Fibroblast of peridontal ligament (primary cell): Measurements from ENCODE around the gene TRIM46.
A peak's percentile ranks its signal among the peaks of the same experiment; 100 is the strongest.
"Not testable (repeated sequence)": the region's sequence is repeated elsewhere in the genome, so short reads cannot be mapped to it uniquely, and the experiment has no call there.

ENCODE experiments used
- DNase-seq: peaks from one replicate; pipeline ENCODE4 v3.0.0-alpha.2; 2010; ENCODE audit errors: extremely low read depth

The TRIM46 gene

DNA sequence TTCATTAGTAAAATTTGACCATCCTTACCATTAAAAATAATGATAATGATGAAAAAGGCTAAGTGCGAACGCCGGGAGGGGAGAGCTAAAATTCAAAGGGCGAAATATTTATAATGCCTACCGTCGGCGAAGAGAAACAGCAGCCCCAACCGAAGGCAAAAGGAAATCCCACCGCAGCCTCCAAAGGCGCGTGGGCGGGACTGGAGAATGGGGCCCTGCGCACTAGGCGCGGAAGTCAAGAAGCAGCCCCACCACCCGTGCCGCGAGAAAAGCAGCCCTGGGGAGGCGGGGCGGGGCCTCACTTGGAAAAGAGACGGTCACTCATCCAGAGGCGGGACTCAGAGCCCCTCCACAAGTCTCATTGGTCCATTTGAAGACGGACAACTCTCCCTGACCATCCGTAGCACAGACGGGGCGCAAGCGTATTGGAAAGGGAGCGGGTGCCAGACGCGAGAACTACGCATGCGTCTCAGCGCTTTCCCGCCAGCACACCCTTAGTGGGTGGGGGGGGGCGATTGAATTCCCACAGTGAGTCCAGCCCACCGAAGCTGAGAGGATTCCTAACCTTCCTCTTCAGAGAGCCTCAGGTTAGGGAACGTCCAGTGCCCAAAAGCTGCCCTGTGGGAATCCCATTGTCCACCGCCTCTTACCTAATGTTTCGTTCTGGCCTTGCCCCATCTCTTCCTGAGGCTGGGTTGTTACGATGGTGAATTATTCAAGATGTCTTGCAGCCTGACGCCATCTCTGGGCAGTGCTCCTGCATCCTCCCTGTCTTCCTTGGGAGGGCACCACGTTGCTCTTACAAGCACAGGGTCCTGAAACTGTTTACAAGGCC, 53.8 kb downstream of the TRIM46 start:
- peak; percentile 99 for DNase-seq

DNA sequence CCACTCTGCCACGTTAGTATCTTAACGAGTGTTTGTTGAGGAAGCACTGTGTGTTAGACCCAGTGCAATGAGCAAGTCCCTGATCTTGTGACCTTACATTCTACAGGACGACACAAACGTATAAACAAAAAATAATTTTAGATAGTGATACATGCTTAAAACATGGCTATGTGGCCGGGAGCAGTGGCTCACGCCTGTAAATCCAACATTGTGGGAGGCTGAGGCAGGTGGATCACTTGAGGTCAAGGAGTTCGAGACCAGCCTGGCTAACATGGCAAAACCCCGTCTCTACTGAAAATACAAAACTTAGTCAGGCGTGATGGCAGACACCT, 54.4 kb downstream of the TRIM46 start:
- DNase-seq: no peak

DNA sequence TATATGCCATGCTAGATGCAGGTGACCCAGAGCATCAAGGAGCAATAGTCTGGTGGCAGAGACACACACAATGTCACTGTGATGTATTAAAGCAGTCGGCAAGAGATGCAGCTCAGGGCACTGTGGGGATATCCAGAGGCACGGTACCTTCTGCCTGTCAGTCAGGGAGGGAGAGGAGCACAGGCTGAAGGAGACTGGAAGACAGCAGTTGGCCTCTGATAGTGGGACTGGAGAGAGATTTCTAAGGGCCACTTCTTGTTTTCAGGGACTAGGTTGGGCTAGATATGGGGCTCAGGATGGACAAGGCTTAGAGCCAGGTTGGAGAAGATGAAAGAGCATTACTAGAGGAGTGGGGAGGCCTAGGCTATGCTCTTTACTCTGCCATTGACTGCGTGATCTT, 57.7 kb downstream of the TRIM46 start:
- DNase-seq: not testable (repeated sequence)

DNA sequence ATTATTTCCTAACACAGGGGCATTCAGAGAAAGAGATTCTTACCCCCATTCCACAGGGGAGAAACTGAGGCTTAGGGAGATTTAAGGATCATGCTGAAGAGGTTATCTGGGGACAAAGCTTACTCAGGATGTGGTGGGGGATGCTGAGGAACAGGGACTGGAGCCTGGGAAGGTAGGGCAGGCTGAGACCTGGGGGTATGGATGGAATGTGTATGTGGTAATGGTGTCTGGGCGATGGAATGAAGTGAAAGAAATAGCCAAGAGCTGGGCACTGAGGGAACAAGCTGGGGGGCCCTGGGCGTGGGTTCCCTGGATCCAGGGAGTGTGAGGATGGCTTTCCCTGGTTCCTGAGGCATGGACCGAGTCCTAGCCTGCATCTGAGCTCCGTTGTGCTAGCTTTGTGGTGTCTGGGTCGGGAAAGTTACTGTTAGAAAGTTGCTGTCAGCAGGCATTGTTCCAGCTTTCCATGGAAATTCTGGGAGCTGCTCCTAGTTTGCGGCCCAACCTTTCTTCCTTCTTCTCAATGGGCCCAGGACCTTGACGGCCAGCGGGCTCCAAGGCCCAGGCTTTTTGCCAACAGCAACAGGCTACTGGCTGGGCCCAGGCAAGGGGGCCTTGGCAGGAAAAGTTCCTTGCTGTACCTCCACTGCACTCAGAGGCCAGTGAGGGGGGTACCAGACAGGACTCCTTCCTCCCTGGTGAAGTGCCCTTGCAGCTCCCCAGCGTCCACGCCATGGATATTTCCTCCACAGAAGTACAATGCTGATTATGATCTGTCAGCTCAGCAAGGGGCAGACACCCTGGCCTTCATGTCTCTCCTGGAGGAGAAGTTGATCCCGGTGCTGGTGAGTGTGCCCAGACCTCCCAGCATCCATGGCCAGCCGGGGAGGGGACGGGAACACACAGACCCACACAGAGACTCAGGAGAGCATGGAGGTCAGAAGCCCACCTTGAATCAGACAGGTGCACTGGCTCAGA, 58.6 kb downstream of the TRIM46 start:
- DNase-seq: peak; percentile 64

DNA sequence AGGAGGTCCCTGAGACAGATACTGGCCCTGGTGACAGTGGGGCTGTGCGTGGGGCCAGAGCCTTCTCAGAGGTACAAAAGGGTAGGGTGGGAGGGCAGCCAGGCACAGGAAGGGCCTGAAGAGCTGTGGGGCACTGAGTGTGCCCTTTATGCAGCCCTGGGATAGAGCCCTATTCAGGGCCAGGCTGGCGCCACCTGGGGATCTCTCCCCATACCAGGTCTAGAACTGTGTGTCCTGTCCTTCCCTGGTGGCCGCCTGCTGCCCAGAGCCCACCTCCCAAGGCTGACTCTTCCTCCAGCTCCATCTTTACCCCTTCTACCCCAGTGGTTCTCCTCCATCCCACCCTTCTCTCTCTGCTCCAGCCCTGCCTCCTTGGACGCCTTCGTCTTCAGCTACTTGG, 59.9 kb downstream of the TRIM46 start:
- not testable (repeated sequence) for DNase-seq
